ENCODE data around the gene GPC6. TPM values are rescaled to one million over a fixed set of nuclear protein-coding genes. Genes with fewer than 3 reads are reported as not detected.

The GPC6 gene
- total RNA-seq, 1 experiment from 2014 or later: not detected

GRCh38 chr13:93336728-93337127 is 110.1 kb downstream of the GPC6 start:
- no peaks in the 10 kb centered on the region for H3K9me3 Mint-ChIP-seq (ENCODE audit: low read depth, unreplicated experiment)

DNA sequence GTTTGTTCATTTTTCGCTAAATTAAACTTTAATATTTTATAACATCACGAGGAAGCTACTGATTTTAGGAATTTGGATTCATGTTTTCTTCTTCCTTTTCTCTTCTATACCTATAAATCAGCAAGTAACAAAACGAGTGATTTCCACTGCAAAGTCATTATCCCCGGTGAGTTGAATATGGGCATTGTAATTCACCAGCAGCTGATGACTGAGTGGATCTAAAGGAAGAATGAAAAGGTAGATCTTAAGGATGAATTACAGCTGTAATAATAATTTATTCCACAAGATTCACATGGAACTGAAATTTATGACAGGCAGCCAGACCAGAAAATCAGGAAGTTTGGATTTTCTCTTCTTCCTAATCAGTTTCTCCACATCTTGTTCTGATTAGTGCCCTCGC is 111.4 kb downstream of the GPC6 start:
- intact Hi-C loops (cut with micrococcal nuclease; ENCODE audit: unreplicated experiment): no loop called here
- Mint-ChIP-seq H3K9me3 (ENCODE audit: low read depth, unreplicated experiment) (peaks cover 2% of the 10 kb centered on the region), H3K4me3 (ENCODE audit: low read depth, unreplicated experiment) (no peak overlapping the region), H3K36me3 (ENCODE audit: insufficient read depth, unreplicated experiment) (no peaks in the 10 kb centered on the region), H3K4me1 (ENCODE audit: low read depth, unreplicated experiment) (no peaks in the 10 kb centered on the region), H3K27ac (ENCODE audit: unreplicated experiment) (no peak overlapping the region), H3K27me3 (ENCODE audit: unreplicated experiment) (no peaks in the 10 kb centered on the region)
- no peak for TF ChIP-seq CTCF (IDR thresholded peaks at IDR 0.05; ENCODE audit: unreplicated experiment)
- no TSS peak for BruUV-seq (replicated peaks)
- DNase-seq: no peak
- CTCF ChIA-PET: no interaction called here

More at GRCh38 chr13:93336728-93337127, 110.1 kb downstream of the GPC6 start:
- BruUV-seq (replicated peaks): no TSS peak
- Mint-ChIP-seq H3K4me3 (ENCODE audit: low read depth, unreplicated experiment) (no peak overlapping the region), H3K27me3 (ENCODE audit: unreplicated experiment) (no peaks in the 10 kb centered on the region), H3K36me3 (ENCODE audit: insufficient read depth, unreplicated experiment) (no peaks in the 10 kb centered on the region), H3K4me1 (ENCODE audit: low read depth, unreplicated experiment) (no peaks in the 10 kb centered on the region), H3K27ac (ENCODE audit: unreplicated experiment) (no peak overlapping the region)
- CTCF ChIA-PET: no interaction called here
- no peak for TF ChIP-seq CTCF (IDR thresholded peaks at IDR 0.05; ENCODE audit: unreplicated experiment)
- no peak for DNase-seq
- intact Hi-C loops (cut with micrococcal nuclease; ENCODE audit: unreplicated experiment): no loop called here

GRCh38 chr13:93338906-93339305 is 112.3 kb downstream of the GPC6 start:
- no peak for DNase-seq
- Mint-ChIP-seq H3K36me3 (ENCODE audit: insufficient read depth, unreplicated experiment) (no peaks in the 10 kb centered on the region), H3K9me3 (ENCODE audit: low read depth, unreplicated experiment) (peaks cover 2% of the 10 kb centered on the region), H3K4me1 (ENCODE audit: low read depth, unreplicated experiment) (no peaks in the 10 kb centered on the region), H3K4me3 (ENCODE audit: low read depth, unreplicated experiment) (no peak overlapping the region), H3K27ac (ENCODE audit: unreplicated experiment) (no peak overlapping the region), H3K27me3 (ENCODE audit: unreplicated experiment) (no peaks in the 10 kb centered on the region)
- no peak for TF ChIP-seq CTCF (IDR thresholded peaks at IDR 0.05; ENCODE audit: unreplicated experiment)
- intact Hi-C loops (cut with micrococcal nuclease; ENCODE audit: unreplicated experiment): no loop called here
- CTCF ChIA-PET: no interaction called here
- no TSS peak for BruUV-seq (replicated peaks)

- no TSS peak for BruUV-seq (replicated peaks)
- CTCF ChIA-PET: no interaction called here
- intact Hi-C loops (cut with micrococcal nuclease; ENCODE audit: unreplicated experiment): no loop called here
- no peaks in the 10 kb centered on the region for H3K4me1 Mint-ChIP-seq (ENCODE audit: low read depth, unreplicated experiment)
- H3K4me3 Mint-ChIP-seq (ENCODE audit: low read depth, unreplicated experiment): no peak overlapping the region
- no peak for DNase-seq
- no peak for TF ChIP-seq CTCF (IDR thresholded peaks at IDR 0.05; ENCODE audit: unreplicated experiment)
- H3K9me3 Mint-ChIP-seq (ENCODE audit: low read depth, unreplicated experiment): peaks cover 2% of the 10 kb centered on the region
- no peaks in the 10 kb centered on the region for H3K36me3 Mint-ChIP-seq (ENCODE audit: insufficient read depth, unreplicated experiment)
- no peak overlapping the region for H3K27ac Mint-ChIP-seq (ENCODE audit: unreplicated experiment)
- H3K27me3 Mint-ChIP-seq (ENCODE audit: unreplicated experiment): no peaks in the 10 kb centered on the region
Observed at GRCh38 chr13:93339550-93339949, 112.9 kb downstream of the GPC6 start.

DNA sequence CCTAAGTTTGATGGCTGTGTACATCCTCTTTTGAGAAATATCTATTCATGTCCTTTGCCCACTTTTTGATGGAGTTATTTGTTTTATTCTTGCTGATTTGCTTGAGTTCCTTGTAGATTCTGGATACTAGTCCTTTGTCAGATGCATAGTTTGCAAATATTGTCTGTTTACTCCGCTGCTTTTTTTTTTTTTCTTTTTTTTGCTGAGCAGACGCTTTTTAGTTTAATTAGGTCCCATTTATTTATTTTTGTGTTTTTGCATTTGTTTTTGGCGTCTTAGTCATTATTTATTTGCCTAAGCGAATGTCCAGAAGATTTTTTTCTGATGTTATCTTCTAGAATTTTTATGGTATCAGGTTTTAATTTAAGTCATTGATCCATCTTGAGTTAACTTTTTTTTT is 114.9 kb downstream of the GPC6 start:
- no TSS peak for BruUV-seq (replicated peaks)
- DNase-seq: no peak
- intact Hi-C loops (cut with micrococcal nuclease; ENCODE audit: unreplicated experiment): no loop called here
- Mint-ChIP-seq H3K9me3 (ENCODE audit: low read depth, unreplicated experiment) (peaks cover 2% of the 10 kb centered on the region), H3K27me3 (ENCODE audit: unreplicated experiment) (no peaks in the 10 kb centered on the region), H3K27ac (ENCODE audit: unreplicated experiment) (no peak overlapping the region), H3K4me3 (ENCODE audit: low read depth, unreplicated experiment) (no peak overlapping the region), H3K4me1 (ENCODE audit: low read depth, unreplicated experiment) (no peaks in the 10 kb centered on the region), H3K36me3 (ENCODE audit: insufficient read depth, unreplicated experiment) (no peaks in the 10 kb centered on the region)
- CTCF ChIA-PET: no interaction called here
- TF ChIP-seq CTCF (IDR thresholded peaks at IDR 0.05; ENCODE audit: unreplicated experiment): no peak

All from Calu3 (cell line).